ENCODE data around the gene WDR20.

The WDR20 gene

DNA sequence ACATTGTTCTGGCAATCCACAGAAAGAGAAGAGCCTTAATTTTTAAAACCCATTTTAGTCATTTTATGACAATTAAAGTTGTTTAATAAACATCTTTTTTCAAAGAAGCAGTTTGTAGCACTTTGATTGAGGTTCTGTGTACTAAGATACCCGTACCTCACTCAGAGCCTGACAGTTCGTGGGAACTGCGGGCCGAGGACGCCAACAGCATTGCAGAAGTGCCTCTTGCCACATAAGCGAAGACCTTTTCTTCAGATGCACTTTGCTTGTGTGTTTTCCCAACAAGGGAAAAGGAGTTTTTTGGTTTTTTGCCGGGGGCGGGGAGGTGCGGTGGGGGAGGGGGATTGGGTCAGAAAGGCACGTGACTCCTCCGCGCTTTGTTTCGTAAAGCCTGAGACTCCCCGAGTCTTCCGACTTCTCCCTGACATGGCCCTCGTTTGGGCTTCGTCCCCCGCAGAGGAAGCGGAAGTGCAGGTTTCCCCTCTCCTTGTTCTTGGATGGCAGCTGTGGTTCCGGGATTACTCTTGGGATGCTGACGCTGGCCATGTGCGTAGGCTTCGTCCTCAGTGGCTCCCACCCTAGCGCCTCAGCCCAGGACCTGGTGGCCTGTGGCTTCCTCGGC is 70.8 kb downstream of the WDR20 start:
- no peak overlapping the region for H3K4me3 Mint-ChIP-seq
- ATAC-seq = no peak
- H3K36me3 Mint-ChIP-seq = peaks cover 48% of the 10 kb centered on the region
- no peaks in the 10 kb centered on the region for H3K27me3 Mint-ChIP-seq
- H3K9me3 Mint-ChIP-seq = no peaks in the 10 kb centered on the region
- no peak overlapping the region for H3K27ac Mint-ChIP-seq
- H3K4me1 Mint-ChIP-seq = no peaks in the 10 kb centered on the region

DNA sequence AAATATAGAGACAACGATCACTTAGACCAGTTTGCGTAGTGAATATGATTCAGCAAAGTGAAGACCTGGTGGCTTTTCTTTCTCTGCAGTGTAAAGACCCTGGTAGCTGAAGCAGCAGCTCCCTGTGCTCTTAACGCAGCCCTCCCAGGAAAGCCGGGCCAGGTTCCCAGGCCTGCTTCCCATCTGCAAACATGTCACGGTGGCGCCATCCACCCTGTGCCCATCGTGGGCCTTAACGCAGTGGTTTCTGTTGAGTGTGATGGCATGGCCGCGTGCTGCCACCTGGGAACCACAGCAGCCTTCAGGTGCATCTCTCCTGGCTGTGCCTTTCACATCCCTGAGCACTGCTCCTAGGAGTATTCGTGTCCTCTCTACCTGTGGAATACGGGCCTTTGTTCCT is 71.5 kb downstream of the WDR20 start:
- Mint-ChIP-seq H3K27me3 (no peaks in the 10 kb centered on the region), H3K9me3 (no peaks in the 10 kb centered on the region), H3K4me1 (no peaks in the 10 kb centered on the region), H3K27ac (no peak overlapping the region), H3K36me3 (peaks cover 41% of the 10 kb centered on the region), H3K4me3 (no peak overlapping the region)
- no peak for ATAC-seq

DNA sequence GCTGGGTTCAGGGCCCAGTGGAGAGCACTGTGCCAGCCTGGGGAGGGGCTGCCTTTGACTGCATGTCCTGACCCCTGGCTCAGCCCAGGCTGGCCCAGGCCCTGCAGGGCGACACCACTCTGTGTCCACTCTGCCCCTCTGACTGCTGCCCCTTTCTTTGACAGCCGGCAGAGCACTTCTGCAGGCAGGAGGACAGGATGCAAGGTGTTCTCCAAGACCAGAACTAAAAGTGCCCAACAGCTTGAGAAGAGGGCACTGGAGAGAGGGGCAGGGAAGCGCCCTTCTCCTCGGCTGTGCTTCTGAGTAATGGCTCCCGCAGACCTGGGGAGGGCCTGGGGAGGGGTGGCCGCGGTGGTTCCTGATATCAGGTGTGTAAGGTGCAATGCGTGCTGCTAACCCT is 72.7 kb downstream of the WDR20 start:
- Mint-ChIP-seq H3K4me3 (no peak overlapping the region), H3K27me3 (no peaks in the 10 kb centered on the region), H3K27ac (no peak overlapping the region), H3K9me3 (no peaks in the 10 kb centered on the region), H3K36me3 (peaks cover 32% of the 10 kb centered on the region), H3K4me1 (peaks cover 2% of the 10 kb centered on the region)
- ATAC-seq = no peak

GRCh38 chr14:102212845-102213244 is 73.1 kb downstream of the WDR20 start:
- Mint-ChIP-seq H3K4me3 (no peak overlapping the region), H3K27me3 (no peaks in the 10 kb centered on the region), H3K27ac (no peak overlapping the region), H3K9me3 (no peaks in the 10 kb centered on the region), H3K4me1 (peaks cover 7% of the 10 kb centered on the region), H3K36me3 (peaks cover 32% of the 10 kb centered on the region)
- no peak for ATAC-seq

GRCh38 chr14:102213470-102213869 is 73.8 kb downstream of the WDR20 start:
- Mint-ChIP-seq H3K9me3 (no peaks in the 10 kb centered on the region), H3K4me1 (peaks cover 9% of the 10 kb centered on the region), H3K36me3 (peaks cover 28% of the 10 kb centered on the region), H3K27me3 (no peaks in the 10 kb centered on the region), H3K27ac (no peak overlapping the region), H3K4me3 (no peak overlapping the region)
- ATAC-seq = no peak

- H3K9me3 Mint-ChIP-seq = no peaks in the 10 kb centered on the region
- peaks cover 10% of the 10 kb centered on the region for H3K4me1 Mint-ChIP-seq
- no peak overlapping the region for H3K4me3 Mint-ChIP-seq
- H3K27ac Mint-ChIP-seq = no peak overlapping the region
- no peak for ATAC-seq
- peaks cover 23% of the 10 kb centered on the region for H3K36me3 Mint-ChIP-seq
- H3K27me3 Mint-ChIP-seq = no peaks in the 10 kb centered on the region
These were observed 74.4 kb downstream of the WDR20 start for GRCh38 chr14:102213984-102214658.

DNA sequence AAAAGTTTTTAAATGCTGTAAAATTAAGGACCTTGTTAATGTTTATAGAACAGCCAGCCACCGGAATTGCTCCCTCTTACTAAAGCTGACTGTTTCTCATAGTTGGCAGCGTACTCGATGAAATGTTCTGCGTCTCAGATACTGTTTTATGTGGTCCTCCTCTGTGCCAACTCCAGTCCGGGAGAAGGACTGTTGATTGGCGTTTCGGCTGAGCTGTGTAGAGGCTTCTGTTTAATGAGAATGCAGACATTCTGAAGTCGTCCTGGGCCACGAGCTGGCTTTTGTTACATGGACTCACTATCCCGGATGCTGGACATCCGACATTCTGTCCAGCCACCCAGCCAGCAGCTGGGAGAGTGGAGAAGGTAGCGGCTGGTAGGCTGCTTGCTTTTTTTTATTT is 75.4 kb downstream of the WDR20 start:
- H3K4me1 Mint-ChIP-seq = peaks cover 20% of the 10 kb centered on the region
- H3K27ac Mint-ChIP-seq = no peak overlapping the region
- no peaks in the 10 kb centered on the region for H3K9me3 Mint-ChIP-seq
- no peak for ATAC-seq
- H3K27me3 Mint-ChIP-seq = no peaks in the 10 kb centered on the region
- H3K4me3 Mint-ChIP-seq = no peak overlapping the region
- peaks cover 18% of the 10 kb centered on the region for H3K36me3 Mint-ChIP-seq

DNA sequence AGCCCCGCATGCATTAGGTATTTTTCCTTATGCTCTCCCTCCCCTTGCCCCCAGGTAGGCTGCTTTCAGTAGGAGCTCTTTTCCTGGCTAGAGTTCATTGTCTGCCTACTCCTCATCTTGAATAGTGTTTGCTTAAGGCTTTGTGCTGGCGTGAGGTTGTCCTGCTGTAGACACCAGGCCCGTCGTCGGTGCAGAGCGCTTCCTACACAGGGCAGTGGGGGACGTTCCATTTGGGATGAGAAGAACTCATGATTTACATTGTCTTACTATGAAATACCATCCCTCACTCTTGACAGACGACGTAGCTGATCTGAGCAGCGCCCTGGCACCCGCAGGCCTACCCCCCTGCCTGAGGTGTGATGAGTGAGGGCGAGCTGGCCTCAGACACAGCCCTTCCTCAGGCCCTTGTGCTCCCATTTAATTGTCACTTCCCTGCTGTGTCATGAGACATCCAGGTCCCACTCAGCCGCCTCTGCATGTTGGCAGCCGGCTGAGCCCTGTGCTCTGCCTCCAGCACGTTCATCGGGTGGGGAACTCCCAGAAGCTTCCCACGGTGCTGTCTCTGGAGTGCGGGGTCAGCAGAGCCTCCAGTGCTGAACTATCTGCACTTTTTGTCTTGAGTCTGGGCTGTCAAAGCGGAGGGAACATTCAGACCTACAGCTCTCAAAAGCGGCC is 76.0 kb downstream of the WDR20 start:
- no peak overlapping the region for H3K4me3 Mint-ChIP-seq
- H3K9me3 Mint-ChIP-seq = no peaks in the 10 kb centered on the region
- H3K36me3 Mint-ChIP-seq = peaks cover 18% of the 10 kb centered on the region
- H3K27ac Mint-ChIP-seq = no peak overlapping the region
- no peaks in the 10 kb centered on the region for H3K27me3 Mint-ChIP-seq
- peaks cover 26% of the 10 kb centered on the region for H3K4me1 Mint-ChIP-seq
- no peak for ATAC-seq

DNA sequence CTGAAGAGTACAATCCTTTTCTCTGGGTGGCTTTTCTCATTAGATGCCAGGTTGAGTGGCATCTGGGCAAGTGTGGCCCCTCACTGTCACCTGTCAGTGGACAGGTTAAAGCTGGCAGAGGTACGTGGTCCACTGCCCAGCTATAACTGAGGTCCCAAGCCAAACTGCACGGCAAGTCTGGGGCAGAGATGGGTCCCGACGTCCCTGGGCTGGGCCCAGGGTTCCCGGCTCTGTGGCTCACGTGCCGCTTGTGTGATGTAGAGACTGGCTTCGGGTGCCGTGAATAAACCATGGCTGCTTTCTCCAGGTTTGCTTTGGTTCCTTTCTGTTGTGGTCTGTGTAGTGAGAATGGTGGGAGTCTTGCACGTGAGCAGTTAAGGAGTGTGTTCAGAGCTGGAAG is 77.7 kb downstream of the WDR20 start:
- Mint-ChIP-seq H3K4me1 (peaks cover 31% of the 10 kb centered on the region), H3K36me3 (peaks cover 25% of the 10 kb centered on the region), H3K27me3 (no peaks in the 10 kb centered on the region), H3K9me3 (no peaks in the 10 kb centered on the region), H3K27ac (no peak overlapping the region), H3K4me3 (no peak overlapping the region)
- ATAC-seq = no peak

GRCh38 chr14:102217987-102218421 is 78.3 kb downstream of the WDR20 start:
- ATAC-seq = no peak
- Mint-ChIP-seq H3K4me3 (no peak overlapping the region), H3K27me3 (no peaks in the 10 kb centered on the region), H3K4me1 (peaks cover 31% of the 10 kb centered on the region), H3K9me3 (no peaks in the 10 kb centered on the region), H3K36me3 (peaks cover 27% of the 10 kb centered on the region), H3K27ac (no peak overlapping the region)

- ATAC-seq = no peak
- H3K27ac Mint-ChIP-seq = no peak overlapping the region
- peaks cover 31% of the 10 kb centered on the region for H3K4me1 Mint-ChIP-seq
- H3K4me3 Mint-ChIP-seq = no peak overlapping the region
- H3K27me3 Mint-ChIP-seq = no peaks in the 10 kb centered on the region
- H3K9me3 Mint-ChIP-seq = no peaks in the 10 kb centered on the region
- H3K36me3 Mint-ChIP-seq = peaks cover 28% of the 10 kb centered on the region
These were observed 79.0 kb downstream of the WDR20 start for GRCh38 chr14:102218688-102219087.

DNA sequence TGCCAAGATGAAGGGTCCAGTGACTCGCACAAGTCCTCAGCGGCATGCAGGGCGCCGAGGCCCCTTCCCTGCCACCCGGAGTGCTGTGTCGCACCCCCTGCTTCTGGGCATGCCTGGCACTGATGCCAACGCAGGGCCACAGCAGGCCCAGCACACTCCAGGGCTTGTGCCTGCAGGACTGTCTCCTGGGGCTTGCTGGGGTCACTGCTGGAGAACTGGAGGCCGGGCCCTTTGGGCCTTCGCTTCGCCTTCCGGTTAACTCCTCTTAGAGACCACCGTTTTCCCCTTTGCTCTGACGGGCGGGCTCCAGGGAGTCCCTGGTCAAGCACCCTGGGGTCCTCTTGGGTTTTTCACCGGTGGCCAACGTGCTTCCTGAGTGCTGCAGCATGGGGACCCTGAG is 79.6 kb downstream of the WDR20 start:
- peaks cover 27% of the 10 kb centered on the region for H3K36me3 Mint-ChIP-seq
- ATAC-seq = no peak
- no peaks in the 10 kb centered on the region for H3K9me3 Mint-ChIP-seq
- peaks cover 31% of the 10 kb centered on the region for H3K4me1 Mint-ChIP-seq
- H3K4me3 Mint-ChIP-seq = no peak overlapping the region
- H3K27me3 Mint-ChIP-seq = no peaks in the 10 kb centered on the region
- no peak overlapping the region for H3K27ac Mint-ChIP-seq

- H3K27ac Mint-ChIP-seq = no peak overlapping the region
- H3K9me3 Mint-ChIP-seq = no peaks in the 10 kb centered on the region
- peaks cover 31% of the 10 kb centered on the region for H3K4me1 Mint-ChIP-seq
- H3K27me3 Mint-ChIP-seq = no peaks in the 10 kb centered on the region
- H3K36me3 Mint-ChIP-seq = peaks cover 32% of the 10 kb centered on the region
- no peak overlapping the region for H3K4me3 Mint-ChIP-seq
- ATAC-seq = peak; percentile 99
These were observed 80.3 kb downstream of the WDR20 start for GRCh38 chr14:102220031-102220430.

GRCh38 chr14:102221026-102221425 is 81.3 kb downstream of the WDR20 start:
- no peak overlapping the region for H3K27ac Mint-ChIP-seq
- no peak overlapping the region for H3K4me3 Mint-ChIP-seq
- H3K4me1 Mint-ChIP-seq = peaks cover 31% of the 10 kb centered on the region
- ATAC-seq = no peak
- no peaks in the 10 kb centered on the region for H3K27me3 Mint-ChIP-seq
- H3K9me3 Mint-ChIP-seq = no peaks in the 10 kb centered on the region
- peaks cover 32% of the 10 kb centered on the region for H3K36me3 Mint-ChIP-seq

DNA sequence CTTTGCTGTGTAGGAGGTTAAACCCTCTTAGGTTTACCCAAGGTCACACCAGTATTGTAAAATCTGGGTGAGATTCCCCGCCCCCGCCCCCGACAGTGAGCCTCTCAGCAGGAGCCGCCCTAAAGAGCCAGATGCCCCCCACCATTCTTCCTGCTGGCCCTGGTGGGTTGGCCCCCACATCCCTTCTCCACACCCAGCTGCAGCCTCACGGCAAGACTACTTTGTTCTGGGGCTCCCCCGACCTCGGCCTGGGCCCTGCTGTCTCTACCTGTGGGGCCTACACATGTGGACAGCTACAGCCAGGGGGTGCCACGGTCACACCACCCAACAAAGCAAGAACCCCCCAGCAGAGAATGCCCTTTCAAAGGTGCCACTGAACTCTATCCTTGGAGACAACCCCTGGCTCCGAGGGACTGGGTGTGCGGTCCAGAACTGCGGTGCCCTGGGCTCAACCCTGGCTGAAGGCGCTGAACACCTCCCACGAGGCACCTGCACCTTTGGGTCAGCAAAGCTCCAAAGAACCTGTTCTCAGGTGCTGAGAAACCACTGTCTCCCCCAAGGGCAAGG is 82.4 kb downstream of the WDR20 start:
- peaks cover 32% of the 10 kb centered on the region for H3K36me3 Mint-ChIP-seq
- H3K27ac Mint-ChIP-seq = no peak overlapping the region
- no peaks in the 10 kb centered on the region for H3K27me3 Mint-ChIP-seq
- H3K4me3 Mint-ChIP-seq = no peak overlapping the region
- no peaks in the 10 kb centered on the region for H3K9me3 Mint-ChIP-seq
- H3K4me1 Mint-ChIP-seq = peaks cover 31% of the 10 kb centered on the region
- no peak for ATAC-seq

- Mint-ChIP-seq H3K4me1 (peaks cover 25% of the 10 kb centered on the region), H3K36me3 (peaks cover 26% of the 10 kb centered on the region), H3K9me3 (no peaks in the 10 kb centered on the region), H3K27ac (no peak overlapping the region), H3K27me3 (no peaks in the 10 kb centered on the region), H3K4me3 (no peak overlapping the region)
- no peak for ATAC-seq
These were observed 83.1 kb downstream of the WDR20 start for GRCh38 chr14:102222751-102223150.

Data from stimulated activated memory B cell treated with anti-CD40 and anti-IgM and Interleukin-4, amounts not matched to agents 10 μg/mL and 1 μg/mL and 100 μg/mL, for 72 hours (primary cell).